Ovary (tissue), 9 donors: ENCODE measurements around the gene PSMD2. TPM values are rescaled to one million over a fixed set of nuclear protein-coding genes. Genes with fewer than 3 reads are reported as not detected.
A peak's percentile ranks its signal among the peaks of the same experiment; 100 is the strongest.

Source experiments
- DNase-seq, 5 donors: peaks; one replicate each; pipeline ENCODE4 v3.0.0-alpha.2; 2019 to 2020
- H3K27ac ChIP-seq, 2 donors: fragments of 200-600 bp; one replicate each; pipeline versions ENCODE4 v1.5.1 to v1.8.0; 2019 to 2022
- H3K27me3 ChIP-seq: fragments of 200-600 bp; one replicate; pipeline ENCODE4 v1.8.0; 2022
- H3K36me3 ChIP-seq: fragments of 200-600 bp; sonication (generic); one replicate; pipeline ENCODE4 v1.5.1; 2019
- H3K4me1 ChIP-seq: one replicate; pipeline ENCODE4 v1.8.1; 2013; ENCODE audit warnings: mild to moderate bottlenecking, moderate library complexity; ENCODE audit not compliant: insufficient read depth
- H3K4me3 ChIP-seq: fragments of 200-600 bp; sonication (generic); one replicate; pipeline ENCODE4 v1.5.1; 2017
- H3K9me3 ChIP-seq, 2 donors: fragments of 200-600 bp in 1 of 2; sonication (generic) in 1 of 2; one replicate each; pipeline versions ENCODE4 v1.5.1 to v1.8.1; 2013 to 2019; ENCODE audit warnings: mild to moderate bottlenecking in 1 of 2, moderate library complexity in 1 of 2
- EP300 ChIP-seq: sonication (generic); formaldehyde crosslinking; IDR thresholded peaks from one replicate; pipeline ENCODE4 v1.6.1; 2017; ENCODE audit warnings: antibody characterized with exemption
- POLR2A ChIP-seq: fragments of 450-650 bp; IDR thresholded peaks from one replicate; pipeline ENCODE4 v1.6.1; 2017; ENCODE audit warnings: antibody characterized with exemption, mild to moderate bottlenecking, moderate library complexity
- WGBS, 3 donors: extraction: QIAGEN DNeasy Blood & Tissue Kit in 1 of 3; methylation state at CpG; one replicate each; pipeline versions ENCODE4 v1.1.5 to v1.1.7; 2013 to 2017; 5-methylcytosine and 5-hydroxymethylcytosine counted together
- intact Hi-C, 4 donors: fragments of 100-400 bp; cut with DNase I; formaldehyde crosslinking; loops; one replicate each; pipeline versions ENCODE4 v1.11.0 to v1.15.1; 2022 to 2023
- polyA plus RNA-seq, 2 donors: library from polyadenylated mRNA; stranded (reverse); fragments of 200-250 nt in 1 of 2; fragments of 350-450 nt in 1 of 2; fragmentation: Illumina TruSeq in 1 of 2; extraction: RNeasy Lipid Tissue Mini Kit (QIAGEN cat#74804) in 1 of 2; gene quantifications; one replicate each; pipeline ENCODE4 v1.2.3, GENCODE V29; 2013 to 2014
- total RNA-seq, 7 donors: library from RNA; depleted of rRNA in 2 of 7; stranded (reverse); fragments of >200 nt in 2 of 7; fragmentation: NEBNext Ultra II Directional in 3 of 7; extraction: Animal tissue kit (Norgen Biotek cat#: 25700) in 3 of 7; gene quantifications; one replicate each; pipeline versions ENCODE4 v1.1.0 to v1.2.4, GENCODE V29; 2016 to 2023
- TF ChIP-seq, protein P1 (sequence below), 3 donors: fragments of 450-650 bp in 2 of 3; fragments of 200-600 bp in 1 of 3; IDR thresholded peaks; one replicate each; pipeline versions ENCODE4 v1.5.1 to v1.8.0; 2016 to 2022; ENCODE audit warnings: antibody characterized with exemption in 3 of 3, mild to moderate bottlenecking in 1 of 3
- donor health status: DM: no; HTN: no; CAD: no; lungs with moderate emphysema.
- donor health status: DM: no; HTN: no; CAD: no.
- donor health status: Bipolar disorder and iron deficiency.
- donor health status: DM: yes; HTN: yes; CAD: no.
- donor health status: DM: no; HTN: no; CAD: no.
- donor health status: DM: yes; HTN: yes; CAD: no.

The PSMD2 gene
- total and polyA plus RNA-seq, 9 donors = 74.4 to 177 (median 138) TPM

- Histone ChIP-seq H3K9me3 (no peaks in the 10 kb centered on the region), H3K36me3 (no peaks in the 10 kb centered on the region), H3K4me1 (peaks cover 12% of the 10 kb centered on the region), H3K4me3 (no peak overlapping the region), H3K27ac (peak overlapping the region in 1 of 2 donors; percentile 43), H3K27me3 (no peaks in the 10 kb centered on the region)
- intact Hi-C loops = loop anchor here in 1 of 4 donors (2.0 kb wide), 1 partner anchor 33 kb away; the partner anchor contains the start of gene CHRD
- 50 to 66% (median 57%) methylated on average over 4 of the region's 4 CpGs for WGBS, 3 donors
- TF ChIP-seq, protein P1, sequence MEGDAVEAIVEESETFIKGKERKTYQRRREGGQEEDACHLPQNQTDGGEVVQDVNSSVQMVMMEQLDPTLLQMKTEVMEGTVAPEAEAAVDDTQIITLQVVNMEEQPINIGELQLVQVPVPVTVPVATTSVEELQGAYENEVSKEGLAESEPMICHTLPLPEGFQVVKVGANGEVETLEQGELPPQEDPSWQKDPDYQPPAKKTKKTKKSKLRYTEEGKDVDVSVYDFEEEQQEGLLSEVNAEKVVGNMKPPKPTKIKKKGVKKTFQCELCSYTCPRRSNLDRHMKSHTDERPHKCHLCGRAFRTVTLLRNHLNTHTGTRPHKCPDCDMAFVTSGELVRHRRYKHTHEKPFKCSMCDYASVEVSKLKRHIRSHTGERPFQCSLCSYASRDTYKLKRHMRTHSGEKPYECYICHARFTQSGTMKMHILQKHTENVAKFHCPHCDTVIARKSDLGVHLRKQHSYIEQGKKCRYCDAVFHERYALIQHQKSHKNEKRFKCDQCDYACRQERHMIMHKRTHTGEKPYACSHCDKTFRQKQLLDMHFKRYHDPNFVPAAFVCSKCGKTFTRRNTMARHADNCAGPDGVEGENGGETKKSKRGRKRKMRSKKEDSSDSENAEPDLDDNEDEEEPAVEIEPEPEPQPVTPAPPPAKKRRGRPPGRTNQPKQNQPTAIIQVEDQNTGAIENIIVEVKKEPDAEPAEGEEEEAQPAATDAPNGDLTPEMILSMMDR (IDR thresholded peaks at IDR 0.05) = no peak
- no peak for TF ChIP-seq POLR2A
- no peak for TF ChIP-seq EP300
- DNase-seq = no peak
Measured at GRCh38 chr3:184348057-184348382, 49.0 kb downstream of the PSMD2 start.

DNA sequence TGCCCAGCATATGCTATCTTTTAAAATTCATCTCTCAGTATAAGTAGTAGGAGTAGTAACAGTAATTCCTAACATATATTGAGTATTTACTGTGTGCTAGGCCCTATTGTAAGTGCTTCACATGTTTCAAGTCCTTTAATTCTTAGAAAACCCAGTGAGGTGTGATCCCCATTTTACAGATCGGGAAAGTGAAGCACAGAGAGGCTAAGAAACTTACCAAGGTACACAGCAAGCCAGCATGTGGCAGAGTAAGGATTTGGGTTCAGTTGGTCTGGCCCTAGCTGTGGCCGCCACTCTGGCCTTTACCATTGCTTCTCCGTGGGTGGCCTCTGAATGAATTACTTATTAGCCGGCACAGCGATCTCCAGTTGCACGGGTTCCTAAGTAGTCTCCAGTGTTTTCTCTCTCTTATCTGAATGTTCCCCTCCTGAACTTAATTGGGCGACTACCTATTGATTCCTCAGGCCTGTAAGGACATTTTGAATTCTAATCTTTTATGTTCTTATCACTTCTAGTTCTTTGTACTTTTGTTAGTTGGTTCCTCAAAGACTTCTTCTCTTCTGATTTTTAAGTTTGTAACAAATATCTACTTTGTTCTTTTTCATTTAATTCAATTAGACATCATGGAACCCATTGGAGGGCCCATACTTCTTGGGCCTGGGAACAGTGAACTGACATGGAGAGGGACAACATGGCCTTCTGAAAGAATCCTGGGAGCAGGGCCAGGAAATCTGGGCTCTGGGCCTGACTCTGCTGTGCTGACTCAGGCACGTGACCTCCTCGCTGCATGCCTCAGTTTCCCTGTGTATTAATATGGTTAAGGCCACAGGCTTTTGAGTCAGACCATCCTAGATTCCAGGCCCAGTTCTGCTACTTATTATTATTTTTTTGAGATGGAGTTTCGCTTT, 50.8 kb downstream of the PSMD2 start:
- Histone ChIP-seq H3K4me1 (peaks cover 12% of the 10 kb centered on the region), H3K36me3 (no peaks in the 10 kb centered on the region), H3K9me3 (no peaks in the 10 kb centered on the region), H3K27me3 (no peaks in the 10 kb centered on the region), H3K4me3 (no peak overlapping the region), H3K27ac (no peak overlapping the region)
- intact Hi-C loops = loop anchor here in 2 of 4 donors (2.0 to 10.0 kb wide), 2 partner anchors 31 to 45 kb away; partner anchors contain the start of gene CHRD (in 1 of the 2)
- 72 to 83% (median 81%) methylated on average over 10 of the region's 10 CpGs for WGBS, 3 donors
- TF ChIP-seq EP300 = no peak
- DNase-seq = no peak

GRCh38 chr3:184350618-184351017, 51.6 kb downstream of the PSMD2 start:
- intact Hi-C loops = loop anchor here in 1 of 4 donors (10.0 kb wide), 1 partner anchor 46 kb away; no protein-coding TSS in a partner anchor
- WGBS, 3 donors = 92 to 97% (median 93%) methylated on average over 6 of the region's 6 CpGs
- Histone ChIP-seq H3K27ac (no peak overlapping the region), H3K27me3 (no peaks in the 10 kb centered on the region), H3K4me1 (peaks cover 12% of the 10 kb centered on the region), H3K36me3 (no peaks in the 10 kb centered on the region), H3K9me3 (no peaks in the 10 kb centered on the region), H3K4me3 (no peak overlapping the region)
- TF ChIP-seq POLR2A (no peak), EP300 (no peak)
- TF ChIP-seq, protein P1 (IDR thresholded peaks at IDR 0.05) = no peak
- no peak for DNase-seq

DNA sequence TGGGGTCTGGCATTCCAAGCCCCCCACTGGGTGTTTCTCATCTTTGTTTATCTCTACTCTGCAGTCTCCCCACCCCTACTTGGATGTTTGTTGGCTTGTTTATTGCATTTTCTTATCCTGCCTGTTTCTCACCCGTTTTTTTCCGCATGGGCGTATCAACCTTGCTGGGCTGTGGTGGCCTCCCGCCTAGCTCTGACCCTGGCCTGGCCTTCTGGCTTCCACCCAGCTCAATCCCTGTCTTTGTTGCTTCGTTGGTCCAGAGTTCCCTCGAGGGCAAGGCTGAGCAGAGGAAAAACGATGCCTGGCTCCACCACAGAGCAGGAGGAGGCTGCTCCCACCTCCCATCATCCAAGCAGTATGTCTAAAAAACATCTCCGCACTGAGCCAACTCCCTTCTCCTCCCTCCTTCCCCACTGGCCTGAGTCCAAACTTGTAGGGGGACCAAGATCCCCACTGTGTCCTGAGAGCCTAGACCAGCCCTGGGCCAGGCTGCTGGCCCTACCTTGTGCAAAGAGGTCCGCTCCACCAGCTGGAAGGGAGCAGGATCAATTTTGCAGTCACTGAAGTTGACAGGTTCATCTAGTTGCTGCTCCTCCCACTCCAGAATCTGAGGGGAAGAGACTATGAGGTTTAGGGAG, 52.6 kb downstream of the PSMD2 start:
- TF ChIP-seq, protein P1 (IDR thresholded peaks at IDR 0.05) = no peak
- no peak for TF ChIP-seq EP300
- TF ChIP-seq POLR2A = no peak
- 21 to 26% (median 23%) methylated on average over 9 of the region's 9 CpGs for WGBS, 3 donors
- peaks cover 12% of the 10 kb centered on the region for H3K4me1 ChIP-seq
- no peaks in the 10 kb centered on the region for H3K27me3 ChIP-seq
- H3K36me3 ChIP-seq = no peaks in the 10 kb centered on the region
- peak overlapping the region in 1 of 2 donors; percentile 34 for H3K27ac ChIP-seq
- intact Hi-C loops = loop anchor here in 1 of 4 donors (10.0 kb wide), 1 partner anchor 47 kb away; no protein-coding TSS in a partner anchor
- no peak overlapping the region for H3K4me3 ChIP-seq
- peak in 3 of 5 donors; percentile 58 to 71 (median 66) for DNase-seq
- H3K9me3 ChIP-seq = no peaks in the 10 kb centered on the region
